ENCODE results near the gene PRLR. TPM values are rescaled to one million over a fixed set of nuclear protein-coding genes. Genes with fewer than 3 reads are reported as not detected.
"Not testable (repeated sequence)": the region's sequence is repeated elsewhere in the genome, so short reads cannot be mapped to it uniquely, and the experiment has no call there.

PRLR gene
- total RNA-seq, 1 donor from 2014 or later = 0.50 TPM

DNA sequence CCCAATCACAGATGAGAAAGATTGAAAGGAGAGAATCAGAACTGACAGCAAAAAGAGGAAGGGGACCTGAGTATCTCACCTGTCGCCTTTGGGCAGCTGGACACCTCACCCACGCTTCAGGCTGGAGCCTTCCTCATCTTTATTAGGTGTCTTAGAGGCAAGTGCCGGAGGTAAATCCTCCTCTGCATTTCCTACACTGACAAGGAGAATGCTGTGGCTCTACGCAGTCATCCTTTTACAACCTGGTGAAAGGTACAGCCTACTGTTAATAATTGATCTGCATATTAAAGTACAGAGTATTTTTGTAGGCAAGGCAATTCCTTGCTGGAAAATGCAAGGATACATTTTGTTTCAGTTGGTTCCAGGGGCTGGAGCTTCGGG is 34.8 kb downstream of the PRLR start:
- DNase-seq (ENCODE audit: low read depth) = peak; percentile 36

DNA sequence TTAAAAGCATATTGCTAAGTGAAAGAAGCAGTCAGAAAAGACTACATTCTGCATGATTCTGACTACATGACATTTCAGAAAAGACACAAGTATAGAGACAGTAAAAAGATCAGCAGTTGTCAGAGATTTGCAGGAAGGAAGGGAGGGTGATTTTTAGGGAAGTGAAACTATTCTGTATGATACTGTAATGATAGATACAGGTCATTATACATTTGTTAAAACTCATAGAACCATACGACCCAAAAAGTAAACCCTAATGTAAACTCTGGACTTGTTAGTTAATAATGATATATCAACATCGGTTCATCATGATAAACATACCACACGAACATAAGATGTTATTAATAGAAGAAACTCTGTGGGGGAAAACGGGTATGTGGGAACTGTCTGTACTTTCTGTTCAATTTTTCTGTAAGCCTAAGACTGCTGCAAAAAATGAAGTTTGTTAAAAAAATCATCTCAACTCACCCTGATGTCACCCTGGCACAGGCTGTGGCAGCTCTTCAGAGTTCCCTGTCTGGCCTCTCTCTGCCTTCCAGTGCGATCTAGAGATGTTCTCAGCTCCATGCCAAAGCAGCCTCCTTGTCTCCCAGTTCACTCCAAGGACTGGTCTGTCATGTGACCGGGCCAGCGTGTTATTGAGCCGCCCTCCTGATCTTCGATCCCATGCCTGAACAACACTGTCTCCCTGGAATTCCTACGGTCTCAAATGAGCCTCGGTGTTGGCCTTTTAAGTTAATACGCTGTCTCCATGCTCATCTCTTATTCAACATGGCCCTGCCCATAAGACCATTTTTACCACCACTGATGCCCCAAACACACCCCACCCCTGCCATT is 35.4 kb downstream of the PRLR start:
- no peak for DNase-seq (ENCODE audit: low read depth)

DNA sequence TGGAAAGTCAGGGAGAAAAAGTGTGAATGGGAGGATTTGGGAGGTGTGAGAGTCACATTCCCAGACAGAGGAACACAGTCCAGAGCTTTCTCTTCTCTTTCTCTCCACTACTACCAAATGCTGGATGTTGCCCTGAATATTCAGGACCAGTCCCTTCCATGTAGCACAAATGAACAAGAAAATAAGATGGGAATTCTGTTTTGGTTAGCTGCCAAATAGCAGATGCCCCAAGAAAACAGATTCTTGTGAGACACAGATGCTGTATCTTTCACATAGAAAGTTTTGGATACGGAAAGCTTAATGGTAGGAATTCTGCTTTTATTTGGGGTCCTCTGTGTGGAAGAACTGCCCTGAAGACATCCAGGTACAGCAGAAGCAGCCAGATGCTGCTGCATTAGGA is 37.8 kb downstream of the PRLR start:
- no peak for DNase-seq (ENCODE audit: low read depth)

DNA sequence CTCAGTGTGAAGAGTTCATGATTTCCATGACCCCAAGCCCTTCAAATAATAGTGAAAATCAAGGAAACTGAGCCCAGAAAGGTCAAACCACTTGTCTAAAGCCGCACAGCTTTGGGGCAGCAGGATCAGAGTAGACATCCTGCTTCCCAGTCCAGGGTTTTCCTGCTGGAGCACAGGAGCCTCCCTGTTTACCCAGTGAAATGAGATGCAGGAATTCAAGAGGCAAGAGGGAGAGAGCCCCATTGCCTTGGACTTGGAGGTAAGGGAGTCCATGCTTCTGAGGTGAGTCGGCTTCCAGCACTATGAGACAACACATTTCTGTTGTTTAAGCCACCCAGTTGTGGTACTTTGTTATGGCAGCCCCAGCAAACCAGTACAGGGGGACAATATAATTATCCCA is 40.5 kb downstream of the PRLR start:
- not testable (repeated sequence) for DNase-seq (ENCODE audit: low read depth)

DNA sequence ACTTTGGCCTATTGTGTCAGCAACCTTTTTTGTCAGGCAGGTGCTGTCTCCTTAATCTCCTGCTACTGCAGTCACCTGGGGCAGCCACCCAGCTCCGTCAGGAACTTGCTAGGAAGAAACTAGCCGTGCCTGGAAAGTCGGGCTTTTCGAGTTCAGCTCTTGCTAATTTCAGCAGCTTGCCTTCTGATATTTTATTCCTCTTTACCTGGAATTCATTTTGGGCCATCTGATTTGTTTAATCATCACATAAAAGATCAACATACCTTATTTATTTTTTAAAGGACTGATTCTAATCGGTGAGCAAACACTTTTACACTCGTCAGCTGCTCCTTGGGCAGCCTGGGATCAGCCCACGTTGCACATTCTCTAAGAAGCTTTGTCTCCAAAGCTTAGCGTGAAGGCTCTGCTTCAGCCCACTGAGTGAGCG is 42.2 kb downstream of the PRLR start:
- no peak for DNase-seq (ENCODE audit: low read depth)

DNA sequence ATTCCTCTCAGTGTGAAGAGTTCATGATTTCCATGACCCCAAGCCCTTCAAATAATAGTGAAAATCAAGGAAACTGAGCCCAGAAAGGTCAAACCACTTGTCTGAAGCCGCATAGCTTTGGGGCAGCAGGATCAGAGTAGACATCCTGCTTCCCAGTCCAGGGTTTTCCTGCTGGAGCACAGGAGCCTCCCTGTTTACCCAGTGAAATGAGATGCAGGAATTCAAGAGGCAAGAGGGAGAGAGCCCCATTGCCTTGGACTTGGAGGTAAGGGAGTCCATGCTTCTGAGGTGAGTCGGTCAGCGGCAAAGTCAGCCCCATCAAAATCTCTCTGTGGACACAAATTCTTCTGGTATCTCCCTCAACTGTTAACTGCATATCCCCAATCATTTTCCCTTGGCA is 42.7 kb downstream of the PRLR start:
- not testable (repeated sequence) for DNase-seq (ENCODE audit: low read depth)

DNA sequence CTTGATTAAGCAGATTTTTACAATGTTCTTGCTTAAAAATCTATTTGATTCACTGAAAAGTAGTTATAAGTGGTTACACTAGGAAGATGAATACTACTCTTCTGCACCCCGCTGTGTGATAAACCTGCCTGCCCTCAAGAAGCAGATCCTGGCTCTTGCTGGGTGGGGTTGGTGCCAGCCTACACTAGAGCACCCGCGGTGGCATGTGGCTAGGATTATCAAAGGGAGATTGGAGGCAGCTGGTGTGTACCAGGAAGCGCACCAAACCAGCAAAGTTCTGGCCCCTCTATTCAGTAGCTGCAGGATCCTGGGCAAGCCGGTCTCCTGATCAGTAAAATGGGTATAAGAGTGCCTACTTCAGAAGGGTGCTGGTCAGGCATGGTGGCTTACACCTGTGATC is 43.5 kb downstream of the PRLR start:
- no peak for DNase-seq (ENCODE audit: low read depth)

DNA sequence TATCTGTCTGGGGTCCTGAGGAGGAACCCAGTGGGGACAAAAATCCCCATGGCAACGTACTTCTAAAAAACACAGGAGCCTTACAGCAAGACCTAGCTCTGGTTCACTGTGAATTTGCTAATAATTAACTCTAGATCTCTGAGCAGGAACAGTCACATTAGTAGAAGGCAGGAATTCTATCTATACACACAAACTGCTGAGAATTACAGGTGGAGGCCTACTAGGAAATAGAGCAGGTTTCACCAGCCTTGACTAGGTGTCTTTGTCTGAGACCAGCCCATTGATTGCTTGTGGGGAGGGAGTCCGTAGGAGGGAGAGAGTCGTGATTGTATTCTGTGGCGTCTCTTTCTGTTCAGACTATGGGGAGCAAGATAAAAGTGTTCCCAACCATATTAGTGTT is 44.8 kb downstream of the PRLR start:
- peak; percentile 89 for DNase-seq (ENCODE audit: low read depth)

DNA sequence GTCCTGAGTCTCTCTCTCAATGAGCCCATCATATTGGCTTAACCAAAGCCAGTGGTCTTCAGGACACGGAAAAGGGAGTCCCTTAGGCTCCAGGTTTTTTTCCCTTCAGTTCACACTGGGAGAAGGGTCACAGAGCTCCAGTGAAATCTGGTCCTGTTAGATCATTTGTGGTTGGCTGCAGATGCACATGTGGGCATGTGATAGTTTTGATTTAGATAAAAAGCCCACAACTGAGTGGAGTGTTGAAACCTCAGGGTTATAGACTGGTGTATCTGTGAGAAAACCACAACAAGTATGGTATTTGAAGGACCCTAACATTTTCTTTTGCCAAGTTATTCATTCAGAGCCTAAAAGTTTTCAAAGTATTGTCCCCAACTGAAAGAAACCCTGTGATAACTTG is 46.7 kb downstream of the PRLR start:
- no peak for DNase-seq (ENCODE audit: low read depth)

DNA sequence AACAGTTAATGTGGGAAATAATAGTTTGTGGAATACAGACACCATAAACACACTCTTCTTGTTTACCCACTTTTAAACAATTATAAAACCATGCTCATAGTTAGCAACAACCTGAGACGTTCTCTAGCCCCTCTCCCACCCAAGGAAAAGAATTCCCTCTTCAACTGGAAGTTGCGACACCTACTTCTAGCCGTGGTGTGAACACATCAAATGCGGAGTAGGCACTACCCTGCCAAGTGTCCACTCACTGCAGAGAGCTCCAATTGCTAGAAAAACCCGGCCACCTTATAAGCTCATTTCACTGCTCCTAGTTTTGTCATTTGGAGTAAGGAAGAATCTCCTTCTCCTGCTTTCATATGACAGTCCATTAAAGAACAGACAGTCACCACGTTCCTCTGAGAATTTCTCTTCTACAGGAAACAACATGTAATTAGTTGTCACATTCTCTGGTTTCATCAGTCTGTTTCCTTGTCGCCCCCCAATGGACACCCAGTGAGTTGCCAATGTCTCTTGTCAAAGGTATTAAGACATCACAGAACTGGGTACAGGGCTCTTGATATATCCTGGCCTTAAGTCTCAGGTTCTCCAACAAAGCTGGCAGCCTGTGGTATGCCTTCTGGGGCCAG is 47.3 kb downstream of the PRLR start:
- DNase-seq (ENCODE audit: low read depth) = peak; percentile 73

DNA sequence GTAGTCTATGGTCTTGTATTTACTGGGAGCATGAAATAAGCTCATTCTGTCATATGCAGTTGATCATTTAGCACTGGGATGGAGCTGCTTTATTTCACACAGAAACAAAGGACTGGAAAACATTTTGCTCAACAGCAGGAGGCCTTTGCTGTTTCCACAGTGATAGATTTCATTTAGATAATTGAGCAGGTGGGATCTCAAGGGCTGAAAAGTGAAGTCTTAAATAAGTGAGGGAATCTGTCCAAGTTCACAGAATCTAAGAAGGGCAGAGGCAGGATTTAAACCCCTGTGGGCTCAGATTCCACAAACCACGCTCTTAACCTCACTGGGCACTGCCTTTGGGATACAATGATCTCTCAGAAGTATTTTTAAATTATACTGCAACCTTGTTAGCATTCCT is 47.8 kb downstream of the PRLR start:
- no peak for DNase-seq (ENCODE audit: low read depth)

DNA sequence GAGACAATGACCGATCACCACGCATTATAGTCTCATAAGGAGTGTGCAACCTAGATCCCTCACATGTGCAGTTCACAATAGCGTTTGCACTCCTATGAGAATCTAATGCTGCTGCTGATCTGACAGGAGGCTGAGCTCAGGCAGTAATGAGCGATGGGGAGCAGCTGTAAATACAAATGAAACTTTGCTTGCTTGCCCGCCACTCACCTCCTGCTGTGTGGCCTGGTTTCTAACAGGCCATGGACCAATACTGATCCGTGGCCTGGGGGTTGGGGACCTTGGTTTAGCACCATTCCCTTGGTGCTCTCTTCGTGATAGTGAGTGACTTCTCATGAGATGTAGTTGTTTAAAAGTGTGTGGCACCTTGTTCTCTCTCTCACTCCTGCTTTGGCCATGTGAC is 50.2 kb downstream of the PRLR start:
- DNase-seq (ENCODE audit: low read depth) = no peak

DNA sequence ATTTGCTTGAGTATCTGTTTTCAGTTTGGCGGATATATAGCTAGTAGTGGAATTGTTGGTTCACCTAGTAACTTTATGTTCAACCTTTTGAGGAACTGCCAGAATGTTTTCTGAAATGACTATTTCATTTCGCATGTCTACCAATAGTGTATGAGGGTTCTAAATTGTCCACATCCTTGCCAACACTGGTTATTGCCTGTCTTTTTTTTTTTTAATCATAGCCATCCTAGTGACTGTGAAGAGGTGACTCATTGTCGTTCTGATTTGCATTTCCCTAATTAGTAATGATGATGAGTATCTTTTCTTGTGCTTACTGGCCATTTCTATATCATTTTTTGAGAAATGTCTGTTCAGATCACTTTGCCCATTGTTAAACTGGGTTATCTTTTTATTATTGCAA is 52.5 kb downstream of the PRLR start:
- no peak for DNase-seq (ENCODE audit: low read depth)

DNA sequence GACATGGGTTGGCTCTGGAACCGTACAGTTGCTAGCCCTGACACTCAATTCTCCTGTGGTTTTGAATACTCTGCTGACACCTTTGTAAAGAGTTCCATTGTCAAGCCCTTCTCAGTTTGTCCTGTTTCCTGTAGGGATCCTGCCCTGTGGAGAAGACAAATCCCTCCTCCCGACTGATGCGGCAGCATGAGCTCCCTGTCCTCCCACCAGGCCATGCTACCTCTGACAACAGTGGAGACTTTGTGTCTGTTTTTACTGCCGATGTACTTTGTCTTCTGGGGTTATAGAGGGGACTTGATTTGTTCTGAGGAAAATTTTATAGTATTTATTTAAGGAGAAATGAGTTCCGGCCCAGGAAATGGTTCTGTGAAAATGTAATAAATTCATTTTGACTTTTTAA is 57.8 kb downstream of the PRLR start:
- DNase-seq (ENCODE audit: low read depth) = no peak

DNA sequence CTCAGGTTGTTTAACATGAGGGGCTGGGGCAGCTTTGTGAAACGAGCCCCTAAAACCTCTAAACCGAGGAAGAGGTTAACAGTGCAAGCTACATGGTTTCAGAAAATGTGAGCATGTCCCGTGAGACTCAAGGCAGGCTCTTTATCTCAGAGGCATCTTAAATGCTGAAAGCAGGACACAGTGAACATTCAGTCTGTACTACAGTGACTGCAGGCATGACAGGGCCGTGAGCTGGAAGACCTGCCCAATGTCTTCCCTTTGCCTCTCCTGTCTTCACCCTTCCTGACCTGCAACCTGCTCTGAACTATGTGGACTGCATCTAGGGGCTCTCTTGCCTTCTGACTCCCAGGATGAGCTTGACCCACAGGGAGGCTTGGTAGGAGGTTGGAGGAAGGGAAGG is 58.3 kb downstream of the PRLR start:
- DNase-seq (ENCODE audit: low read depth) = no peak

DNA sequence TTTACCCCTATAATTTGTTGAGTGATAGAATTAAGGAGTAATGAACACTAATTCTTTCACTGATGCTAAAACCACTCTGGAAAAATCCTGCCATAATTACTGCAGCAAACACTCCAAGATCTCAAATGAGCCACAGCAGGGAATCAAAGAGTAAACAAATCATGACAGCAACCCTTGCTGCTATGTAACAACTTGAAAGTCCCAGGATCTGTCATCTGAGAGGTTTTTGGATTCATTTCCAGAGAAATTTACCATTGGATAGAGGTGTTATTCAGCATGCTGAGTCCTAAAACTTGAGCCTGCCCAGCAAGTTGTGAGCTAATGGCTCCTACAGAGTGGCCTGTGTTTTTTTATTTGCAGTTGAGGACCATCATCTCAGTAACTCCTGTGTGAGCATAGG is 59.2 kb downstream of the PRLR start:
- no peak for DNase-seq (ENCODE audit: low read depth)

DNA sequence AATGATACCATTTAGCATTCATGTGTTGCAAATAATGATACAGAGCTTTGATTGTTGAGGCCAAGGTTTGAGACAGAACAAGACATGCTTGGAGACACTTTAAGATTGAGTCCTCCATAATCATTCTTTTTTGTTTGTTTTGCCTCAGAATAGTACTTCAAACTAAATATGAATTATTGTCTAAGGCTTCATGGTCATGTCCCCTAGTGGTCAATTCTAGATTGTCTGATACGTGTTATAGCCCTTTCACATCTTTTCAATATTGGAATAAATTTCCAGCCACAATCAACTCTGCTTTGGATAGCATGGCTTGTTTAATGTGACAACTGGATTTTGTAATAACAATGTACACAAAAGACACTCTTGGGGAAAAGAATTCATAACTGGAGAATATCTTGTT is 64.2 kb downstream of the PRLR start:
- no peak for DNase-seq (ENCODE audit: low read depth)

DNA sequence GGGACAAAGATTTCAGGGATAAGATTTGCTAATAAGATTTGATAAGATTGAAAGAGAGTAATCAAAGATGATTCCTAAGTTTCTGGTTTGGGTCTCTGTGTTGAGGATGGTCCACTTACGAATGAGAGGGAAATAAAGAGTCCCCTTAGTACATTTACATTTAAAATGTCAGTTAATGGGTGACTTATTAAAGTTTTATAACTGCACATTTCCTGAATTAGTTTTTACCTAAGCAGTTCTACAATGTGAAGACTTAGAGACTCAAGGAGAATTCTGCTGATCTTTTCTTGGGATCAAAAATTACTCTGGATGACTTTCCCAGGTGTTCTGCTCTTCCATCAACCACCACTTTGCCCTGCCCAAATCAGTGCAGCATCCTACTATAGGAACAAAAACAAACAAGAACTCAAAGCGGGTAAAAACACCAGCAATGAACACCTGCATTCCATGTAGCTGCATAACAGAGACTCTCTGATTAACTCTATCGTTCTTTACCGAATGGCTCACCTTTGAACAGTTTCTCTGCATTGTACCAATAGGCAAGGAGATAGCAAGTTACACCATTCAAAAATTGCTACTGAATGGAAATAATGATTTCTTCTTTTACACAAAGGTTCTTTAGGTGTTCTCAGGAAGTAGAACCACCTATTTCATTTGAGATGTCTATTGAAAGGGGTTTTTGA is 65.3 kb downstream of the PRLR start:
- DNase-seq (ENCODE audit: low read depth) = peak; percentile 48

DNA sequence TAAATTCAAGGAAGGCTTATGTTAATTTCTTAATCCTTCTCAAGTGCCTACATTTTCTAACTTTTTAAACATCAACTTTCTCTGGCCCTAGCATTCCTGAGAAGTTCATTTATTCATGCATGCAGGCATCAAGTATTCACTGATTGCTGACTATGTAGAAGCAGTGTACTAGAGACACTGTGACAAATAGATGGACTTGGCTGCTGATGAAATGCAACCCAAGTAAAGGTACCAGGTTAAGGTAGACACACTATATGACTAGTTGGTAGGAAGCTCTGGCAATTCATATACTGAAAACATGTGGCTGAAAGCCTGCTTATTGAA is 66.6 kb downstream of the PRLR start:
- no peak for DNase-seq (ENCODE audit: low read depth)

DNA sequence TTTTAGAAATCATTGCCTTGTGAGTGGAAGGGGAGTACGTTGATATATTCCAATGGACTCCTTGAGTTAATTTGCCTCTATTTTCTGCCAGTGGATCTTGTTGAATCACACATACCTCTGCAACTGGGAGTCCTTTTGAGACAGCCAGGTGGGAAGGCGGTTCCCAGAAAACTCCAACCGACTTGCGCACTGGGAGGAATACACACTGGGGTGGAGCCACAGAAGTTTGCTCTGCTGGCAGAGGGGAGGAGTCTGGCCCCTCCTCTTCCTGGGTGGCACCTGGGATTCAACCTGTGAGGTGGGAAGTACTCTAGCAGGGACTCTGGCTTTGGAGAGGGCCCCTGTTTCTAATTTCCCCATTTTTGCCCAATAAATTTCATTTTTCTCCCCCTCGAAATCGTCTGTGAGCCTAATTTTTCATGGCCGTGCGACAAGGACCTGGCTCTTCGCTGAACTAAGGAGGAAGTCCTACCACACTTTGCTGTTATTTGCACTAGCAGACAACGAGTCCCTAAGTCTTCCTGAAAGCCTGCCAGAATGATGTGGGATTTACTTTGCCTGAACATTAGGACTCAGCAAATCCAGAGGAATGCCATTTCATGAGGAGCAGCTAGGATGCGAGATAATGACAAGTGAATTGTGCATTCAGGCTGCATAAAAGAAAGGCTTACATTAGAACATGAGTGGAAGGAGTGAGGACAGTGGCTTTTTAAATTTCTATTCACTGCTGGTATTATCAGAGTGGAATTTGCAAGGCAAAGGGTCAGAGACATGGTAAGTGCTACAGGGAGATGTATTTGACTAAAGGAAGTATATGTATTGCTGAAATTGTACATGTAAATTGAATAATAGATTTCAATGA is 67.2 kb downstream of the PRLR start:
- DNase-seq (ENCODE audit: low read depth) = no peak

DNA sequence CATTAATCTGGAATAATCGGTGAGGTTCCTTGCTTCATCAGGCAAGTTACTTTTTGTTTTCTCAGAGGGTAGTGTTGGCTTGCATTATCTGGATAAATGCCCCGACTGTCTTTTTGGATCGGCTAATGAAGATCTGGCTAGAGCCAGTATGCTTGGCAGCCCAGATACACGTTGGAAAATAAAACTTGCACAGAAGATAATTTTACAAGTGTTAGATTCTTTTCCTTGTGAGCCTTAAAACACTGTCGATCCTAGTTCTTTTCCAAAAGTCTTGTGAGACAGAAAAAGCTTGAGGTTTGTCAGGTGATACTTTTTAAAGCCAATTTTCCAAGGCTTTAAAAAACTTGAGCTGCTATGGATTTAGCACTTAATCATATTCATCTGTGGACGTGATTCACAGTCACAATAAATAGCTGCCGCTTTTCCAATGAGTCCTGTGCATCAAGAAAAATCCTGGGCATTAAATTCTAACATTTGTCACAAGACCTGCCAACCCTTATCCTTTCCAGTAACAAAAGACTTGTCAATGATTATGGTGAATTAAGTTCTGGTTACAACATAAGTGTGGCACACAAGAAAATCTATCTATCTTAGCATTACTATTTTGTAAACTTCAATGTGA is 68.5 kb downstream of the PRLR start:
- no peak for DNase-seq (ENCODE audit: low read depth)
